H1 (cell line): ENCODE data around the gene FBN1.

ENCODE experiments used
- CEBPB ChIP-seq: IDR thresholded peaks from 2 replicates; pipeline ENCODE4 v1.6.1; 2012; ENCODE audit warnings: low read depth, low read length
- CREB1 ChIP-seq: IDR thresholded peaks from 2 replicates; pipeline ENCODE4 v1.6.1; 2012; ENCODE audit warnings: inconsistent platforms
- FOSL1 ChIP-seq: IDR thresholded peaks from 2 replicates; pipeline ENCODE4 v1.6.1; 2011; ENCODE audit warnings: mild to moderate bottlenecking, low read depth, low read length, moderate library complexity; ENCODE audit not compliant: insufficient read depth
- KDM5A ChIP-seq: fragments of 200-600 bp; IDR thresholded peaks from 2 replicates; pipeline ENCODE4 v1.7.1; 2012; ENCODE audit warnings: mild to moderate bottlenecking, low read length, inconsistent platforms, mixed read lengths
- POLR2A ChIP-seq, 2 experiments: IDR thresholded peaks; 1 replicate in 1 of 2; 2 replicates in 1 of 2; pipeline ENCODE4 v1.6.1; 2011; ENCODE audit warnings: low read depth in 2 of 2, low read length in 2 of 2, mild to moderate bottlenecking in 2 of 2; ENCODE audit errors: control extremely low read depth in 1 of 2
- TAF1 ChIP-seq: IDR thresholded peaks from 2 replicates; pipeline ENCODE4 v1.6.1; 2011; ENCODE audit warnings: mild to moderate bottlenecking, low read depth, low read length
- TF ChIP-seq, protein P1 (sequence below): IDR thresholded peaks from 2 replicates; pipeline ENCODE4 v1.6.1; 2011; ENCODE audit warnings: low read length, improper control_type of control experiment
- TF ChIP-seq, protein P2 (sequence below), 3 experiments: IDR thresholded peaks; 1 replicate in 2 of 3; 2 replicates in 1 of 3; pipeline versions ENCODE4 v1.5.1 to v1.6.1; 2011; ENCODE audit warnings: low read length in 3 of 3, mild to moderate bottlenecking in 3 of 3, inconsistent platforms in 2 of 3, low read depth in 1 of 3, moderate library complexity in 1 of 3; ENCODE audit not compliant: insufficient read depth in 1 of 3; ENCODE audit errors: control extremely low read depth in 1 of 3

DNA sequence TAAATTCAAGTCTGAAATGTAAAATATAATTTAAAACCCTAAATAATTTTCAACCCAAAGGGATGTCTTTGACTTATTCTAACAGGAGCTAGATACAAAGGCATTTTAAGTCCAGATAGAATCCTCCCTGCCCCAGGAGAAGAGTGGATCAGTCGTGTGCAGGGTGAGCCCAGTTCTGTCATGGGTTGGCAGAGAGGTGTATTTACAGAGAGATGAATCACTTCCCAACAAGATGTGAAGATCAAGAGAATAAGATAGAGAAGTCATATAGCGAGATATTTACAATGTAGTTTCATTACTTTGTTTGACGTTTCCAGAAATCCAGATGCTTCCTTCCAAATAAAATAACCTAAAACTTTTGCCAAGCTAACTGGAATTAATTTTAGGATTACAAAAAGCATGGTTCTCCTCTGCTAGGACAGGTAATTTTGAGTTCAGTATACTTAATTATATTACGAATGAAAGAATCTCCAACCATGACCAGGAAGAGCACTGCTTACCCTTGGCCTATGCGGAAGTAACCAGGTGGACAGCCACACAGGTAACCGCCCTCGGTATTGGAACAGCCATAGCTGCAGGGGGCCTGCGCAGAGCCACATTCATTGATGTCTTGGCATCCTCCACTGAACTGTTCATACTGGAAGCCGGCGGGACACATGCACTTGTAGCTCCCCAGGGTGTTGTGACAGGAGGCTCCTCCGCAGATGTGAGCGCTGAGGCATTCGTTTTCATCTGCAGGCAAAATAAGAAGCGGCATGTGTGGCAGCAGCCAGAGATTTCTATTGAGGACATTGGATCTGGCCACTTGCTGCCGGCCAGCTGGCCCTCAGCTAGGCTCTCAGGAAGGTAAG is 230.2 kb downstream of the FBN1 start:
- TF ChIP-seq FOSL1 (no peak), POLR2A (IDR thresholded peaks at IDR 0.05; ENCODE audit: control extremely low read depth in 1 of 2, low read depth in 2 of 2, low read length in 2 of 2) (no peak), CREB1 (no peak), TAF1 (no peak), CEBPB (no peak), KDM5A (no peak)
- TF ChIP-seq, protein P1, sequence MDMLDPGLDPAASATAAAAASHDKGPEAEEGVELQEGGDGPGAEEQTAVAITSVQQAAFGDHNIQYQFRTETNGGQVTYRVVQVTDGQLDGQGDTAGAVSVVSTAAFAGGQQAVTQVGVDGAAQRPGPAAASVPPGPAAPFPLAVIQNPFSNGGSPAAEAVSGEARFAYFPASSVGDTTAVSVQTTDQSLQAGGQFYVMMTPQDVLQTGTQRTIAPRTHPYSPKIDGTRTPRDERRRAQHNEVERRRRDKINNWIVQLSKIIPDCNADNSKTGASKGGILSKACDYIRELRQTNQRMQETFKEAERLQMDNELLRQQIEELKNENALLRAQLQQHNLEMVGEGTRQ = no peak
- TF ChIP-seq, protein P2, sequence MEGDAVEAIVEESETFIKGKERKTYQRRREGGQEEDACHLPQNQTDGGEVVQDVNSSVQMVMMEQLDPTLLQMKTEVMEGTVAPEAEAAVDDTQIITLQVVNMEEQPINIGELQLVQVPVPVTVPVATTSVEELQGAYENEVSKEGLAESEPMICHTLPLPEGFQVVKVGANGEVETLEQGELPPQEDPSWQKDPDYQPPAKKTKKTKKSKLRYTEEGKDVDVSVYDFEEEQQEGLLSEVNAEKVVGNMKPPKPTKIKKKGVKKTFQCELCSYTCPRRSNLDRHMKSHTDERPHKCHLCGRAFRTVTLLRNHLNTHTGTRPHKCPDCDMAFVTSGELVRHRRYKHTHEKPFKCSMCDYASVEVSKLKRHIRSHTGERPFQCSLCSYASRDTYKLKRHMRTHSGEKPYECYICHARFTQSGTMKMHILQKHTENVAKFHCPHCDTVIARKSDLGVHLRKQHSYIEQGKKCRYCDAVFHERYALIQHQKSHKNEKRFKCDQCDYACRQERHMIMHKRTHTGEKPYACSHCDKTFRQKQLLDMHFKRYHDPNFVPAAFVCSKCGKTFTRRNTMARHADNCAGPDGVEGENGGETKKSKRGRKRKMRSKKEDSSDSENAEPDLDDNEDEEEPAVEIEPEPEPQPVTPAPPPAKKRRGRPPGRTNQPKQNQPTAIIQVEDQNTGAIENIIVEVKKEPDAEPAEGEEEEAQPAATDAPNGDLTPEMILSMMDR (IDR thresholded peaks at IDR 0.05; ENCODE audit: control extremely low read depth in 1 of 3, insufficient read depth in 1 of 3, low read depth in 1 of 3, low read length in 3 of 3) = no peak
